ENCODE data around the gene GPATCH4. TPM values are rescaled to one million over a fixed set of nuclear protein-coding genes. Genes with fewer than 3 reads are reported as not detected.
"Not testable (repeated sequence)": the region's sequence is repeated elsewhere in the genome, so short reads cannot be mapped to it uniquely, and the experiment has no call there.

The GPATCH4 gene
- total RNA-seq, 1 experiment from 2014 or later, result 25.1 TPM

- Histone ChIP-seq H3K9me3 (replicated peaks) (no peaks in the 10 kb centered on the region), H3K4me1 (peaks cover 21% of the 10 kb centered on the region), H3K27me3 (no peaks in the 10 kb centered on the region), H3K4me3 (no peak overlapping the region), H3K36me3 (no peaks in the 10 kb centered on the region), H3K27ac (no peak overlapping the region)
- peak; percentile 85 to 92 for DNase-seq
Measured at GRCh38 chr1:156616463-156616862, 15.2 kb upstream of the GPATCH4 start.

- H3K4me1 ChIP-seq, result peaks cover 21% of the 10 kb centered on the region
- H3K36me3 ChIP-seq, result no peaks in the 10 kb centered on the region
- no peak for DNase-seq
- H3K27ac ChIP-seq, result no peak overlapping the region
- H3K4me3 ChIP-seq, result no peak overlapping the region
- no peaks in the 10 kb centered on the region for H3K27me3 ChIP-seq
- no peaks in the 10 kb centered on the region for H3K9me3 ChIP-seq (replicated peaks)
Measured at GRCh38 chr1:156615946-156616345, 14.7 kb upstream of the GPATCH4 start.

- H3K27me3 ChIP-seq, result no peaks in the 10 kb centered on the region
Measured at GRCh38 chr1:156612666-156613065, 11.4 kb upstream of the GPATCH4 start.

GRCh38 chr1:156610072-156610471 is 8.8 kb upstream of the GPATCH4 start:
- not testable (repeated sequence) for DNase-seq; H3K27me3 ChIP-seq; H3K27ac ChIP-seq; H3K9me3 ChIP-seq (replicated peaks); H3K36me3 ChIP-seq; H3K4me3 ChIP-seq; H3K4me1 ChIP-seq

More at GRCh38 chr1:156612666-156613065, 11.4 kb upstream of the GPATCH4 start:
- Histone ChIP-seq H3K27ac (no peak overlapping the region), H3K9me3 (replicated peaks) (no peaks in the 10 kb centered on the region), H3K4me3 (no peak overlapping the region), H3K4me1 (peaks cover 13% of the 10 kb centered on the region), H3K36me3 (no peaks in the 10 kb centered on the region)
- no peak for DNase-seq

- Histone ChIP-seq H3K27ac (no peak overlapping the region), H3K4me3 (no peak overlapping the region), H3K27me3 (no peaks in the 10 kb centered on the region), H3K4me1 (no peaks in the 10 kb centered on the region; the same call in 1 of the 2 replicates), H3K9me3 (replicated peaks) (no peaks in the 10 kb centered on the region), H3K36me3 (no peaks in the 10 kb centered on the region)
- peak in 1 of 2 experiments; percentile 49 for DNase-seq
Measured at GRCh38 chr1:156608981-156609380, 7.7 kb upstream of the GPATCH4 start.

GRCh38 chr1:156608036-156608674 is 6.9 kb upstream of the GPATCH4 start:
- Histone ChIP-seq H3K27me3 (no peaks in the 10 kb centered on the region), H3K36me3 (no peaks in the 10 kb centered on the region), H3K9me3 (replicated peaks) (no peaks in the 10 kb centered on the region), H3K27ac (no peak overlapping the region), H3K4me3 (no peak overlapping the region), H3K4me1 (no peaks in the 10 kb centered on the region; the same call in none of the 2 replicates)
- peak; percentile 47 to 78 for DNase-seq

- not testable (repeated sequence) for H3K4me1 ChIP-seq; H3K27ac ChIP-seq; H3K9me3 ChIP-seq (replicated peaks); DNase-seq; H3K36me3 ChIP-seq; H3K27me3 ChIP-seq; H3K4me3 ChIP-seq
Measured at GRCh38 chr1:156607344-156607743, 6.1 kb upstream of the GPATCH4 start.

- Histone ChIP-seq H3K27ac (no peak overlapping the region), H3K36me3 (peaks cover 11% of the 10 kb centered on the region; the same call in 1 of the 2 replicates), H3K27me3 (no peaks in the 10 kb centered on the region), H3K4me1 (no peaks in the 10 kb centered on the region; the same call in none of the 2 replicates), H3K9me3 (replicated peaks) (no peaks in the 10 kb centered on the region), H3K4me3 (no peak overlapping the region)
- peak in 1 of 2 experiments; percentile 42 for DNase-seq
Measured at GRCh38 chr1:156602557-156602993, 1.3 kb upstream of the GPATCH4 start.

- DNase-seq, result peak in 1 of 2 experiments; percentile 43
- peak overlapping the region; percentile 51 for H3K27ac ChIP-seq
- H3K9me3 ChIP-seq (replicated peaks), result no peaks in the 10 kb centered on the region
- H3K36me3 ChIP-seq, result peaks cover 16% of the 10 kb centered on the region; the same call in 1 of the 2 replicates
- peak overlapping the region; percentile 65 for H3K4me3 ChIP-seq
- H3K4me1 ChIP-seq, result no peaks in the 10 kb centered on the region; the same call in 1 of the 2 replicates
- no peaks in the 10 kb centered on the region for H3K27me3 ChIP-seq
Measured at GRCh38 chr1:156601892-156602291, 613 bp upstream of the GPATCH4 start.

GRCh38 chr1:156600733-156601121 is 552 bp downstream of the GPATCH4 start:
- peak in 1 of 2 experiments; percentile 34 for DNase-seq
- Histone ChIP-seq H3K27me3 (no peaks in the 10 kb centered on the region), H3K36me3 (peaks cover 25% of the 10 kb centered on the region; the same call in 1 of the 2 replicates)

GRCh38 chr1:156599811-156600210 is 1.5 kb downstream of the GPATCH4 start:
- no peaks in the 10 kb centered on the region for H3K27me3 ChIP-seq
- H3K4me3 ChIP-seq, result no peak overlapping the region
- no peak for DNase-seq
- peaks cover 25% of the 10 kb centered on the region; the same call in 1 of the 2 replicates for H3K36me3 ChIP-seq
- H3K27ac ChIP-seq, result no peak overlapping the region
- H3K9me3 ChIP-seq (replicated peaks), result no peaks in the 10 kb centered on the region
- H3K4me1 ChIP-seq, result no peaks in the 10 kb centered on the region; the same call in 1 of the 2 replicates

More at GRCh38 chr1:156600733-156601121, 552 bp downstream of the GPATCH4 start:
- Histone ChIP-seq H3K4me1 (no peaks in the 10 kb centered on the region; the same call in 1 of the 2 replicates), H3K4me3 (peak overlapping the region; percentile 65), H3K27ac (peak overlapping the region; percentile 51), H3K9me3 (replicated peaks) (no peaks in the 10 kb centered on the region)

GRCh38 chr1:156598731-156599432 is 2.4 kb downstream of the GPATCH4 start:
- H3K27ac ChIP-seq, result no peak overlapping the region

GRCh38 chr1:156598125-156598524 is 3.2 kb downstream of the GPATCH4 start:
- Histone ChIP-seq H3K27ac (no peak overlapping the region), H3K9me3 (replicated peaks) (no peaks in the 10 kb centered on the region), H3K4me1 (no peaks in the 10 kb centered on the region; the same call in 1 of the 2 replicates), H3K27me3 (no peaks in the 10 kb centered on the region), H3K36me3 (peaks cover 25% of the 10 kb centered on the region), H3K4me3 (no peak overlapping the region)
- no peak for DNase-seq

More at GRCh38 chr1:156598731-156599432, 2.4 kb downstream of the GPATCH4 start:
- DNase-seq, result no peak
- Histone ChIP-seq H3K9me3 (replicated peaks) (no peaks in the 10 kb centered on the region), H3K4me1 (no peaks in the 10 kb centered on the region; the same call in 1 of the 2 replicates), H3K4me3 (no peak overlapping the region), H3K27me3 (no peaks in the 10 kb centered on the region), H3K36me3 (peaks cover 25% of the 10 kb centered on the region)

- Histone ChIP-seq H3K4me3 (no peak overlapping the region), H3K27me3 (no peaks in the 10 kb centered on the region), H3K9me3 (replicated peaks) (no peaks in the 10 kb centered on the region), H3K36me3 (peaks cover 29% of the 10 kb centered on the region), H3K4me1 (peaks cover 4% of the 10 kb centered on the region; the same call in 1 of the 2 replicates), H3K27ac (no peak overlapping the region)
- no peak for DNase-seq
Measured at GRCh38 chr1:156596426-156596825, 4.9 kb downstream of the GPATCH4 start.

GRCh38 chr1:156595016-156595415 is 6.3 kb downstream of the GPATCH4 start:
- DNase-seq, result no peak
- Histone ChIP-seq H3K9me3 (replicated peaks) (no peaks in the 10 kb centered on the region), H3K4me1 (peaks cover 4% of the 10 kb centered on the region; the same call in 1 of the 2 replicates), H3K27ac (no peak overlapping the region), H3K36me3 (peaks cover 29% of the 10 kb centered on the region), H3K4me3 (no peak overlapping the region), H3K27me3 (no peaks in the 10 kb centered on the region)
